WTC11 (cell line): Measurements from ENCODE around the gene BUD23. TPM values are rescaled to one million over a fixed set of nuclear protein-coding genes. Genes with fewer than 3 reads are reported as not detected.

Experiments used
- ATAC-seq: fragments of 200-7000 bp; cut with Tn5 transposase; 2 replicates; pipeline ENCODE4 v1.10.0; 2021; ENCODE audit warnings: mild to moderate bottlenecking, moderate library complexity
- CTCF ChIA-PET: fragments of 300-600 bp; sonication (Branson Sonifier 250); formaldehyde crosslinking; loops from one replicate; lab custom pipeline; 2021; ENCODE audit warnings: antibody characterized with exemption; lab: Charles Lee
- POLR2A ChIA-PET: fragments of 350-600 bp; sonication (Branson Sonifier 250); formaldehyde crosslinking; loops from one replicate; lab custom pipeline; 2021; ENCODE audit warnings: antibody characterized with exemption; lab: Charles Lee
- DNase-seq: peaks from one replicate; pipeline ENCODE4 v3.0.0; 2021; ENCODE audit warnings: low spot score
- H3K27ac Mint-ChIP-seq: 2 replicates; pipeline ENCODE4 v1.8.0; 2021; ENCODE audit warnings: mixed read lengths
- H3K27me3 Mint-ChIP-seq: 2 replicates; pipeline ENCODE4 v1.8.0; 2021; ENCODE audit warnings: low read depth, mild to moderate bottlenecking, moderate library complexity, mixed read lengths
- H3K36me3 Mint-ChIP-seq: 2 replicates; pipeline ENCODE4 v1.8.0; 2021; ENCODE audit warnings: mixed read lengths
- H3K4me1 Mint-ChIP-seq: 2 replicates; pipeline ENCODE4 v1.8.0; 2022; ENCODE audit warnings: mixed read lengths
- H3K4me3 Mint-ChIP-seq: 2 replicates; pipeline ENCODE4 v1.8.0; 2021; ENCODE audit warnings: mild to moderate bottlenecking, moderate library complexity, mixed read lengths
- H3K9me3 Mint-ChIP-seq: 2 replicates; pipeline ENCODE4 v1.8.0; 2021; ENCODE audit warnings: mixed read lengths
- AFF4 ChIP-seq: sonication (generic); formaldehyde crosslinking; IDR thresholded peaks from 2 replicates; pipeline ENCODE4 v1.8.1; 2023; ENCODE audit warnings: mild to moderate bottlenecking, missing genetic modification reagents, borderline replicate concordance
- CDX4 ChIP-seq: fragments of 250-450 bp; sonication (Bioruptor Pico); IDR thresholded peaks from 2 replicates; pipeline ENCODE4 v1.9.0; 2021; ENCODE audit warnings: moderate library complexity, mild to moderate bottlenecking, inconsistent platforms, borderline replicate concordance
- EMX1 ChIP-seq: fragments of 250-450 bp; sonication (Bioruptor Pico); IDR thresholded peaks from 2 replicates; pipeline ENCODE4 v1.8.0; 2021; ENCODE audit warnings: mild to moderate bottlenecking
- ETV6 ChIP-seq: sonication (generic); formaldehyde crosslinking; IDR thresholded peaks from 2 replicates; pipeline ENCODE4 v1.8.1; 2022; ENCODE audit warnings: mild to moderate bottlenecking, missing genetic modification reagents
- FOXP4 ChIP-seq: sonication (generic); formaldehyde crosslinking; IDR thresholded peaks from 2 replicates; pipeline ENCODE4 v1.8.0; 2022; ENCODE audit warnings: mild to moderate bottlenecking, missing genetic modification reagents
- HMGA2 ChIP-seq: fragments of 250-450 bp; sonication (Bioruptor Pico); IDR thresholded peaks from 2 replicates; pipeline ENCODE4 v1.4.0; 2021; ENCODE audit warnings: mild to moderate bottlenecking, moderate library complexity
- NFATC4 ChIP-seq: fragments of 250-450 bp; sonication (Bioruptor Pico); IDR thresholded peaks from 2 replicates; pipeline ENCODE4 v1.9.0; 2021; ENCODE audit warnings: mild to moderate bottlenecking
- NFE2L1 ChIP-seq: sonication (generic); formaldehyde crosslinking; IDR thresholded peaks from 2 replicates; pipeline ENCODE4 v1.8.1; 2023; ENCODE audit warnings: missing genetic modification reagents
- PRDM15 ChIP-seq: sonication (generic); formaldehyde crosslinking; IDR thresholded peaks from 2 replicates; pipeline ENCODE4 v1.8.0; 2022; ENCODE audit warnings: missing genetic modification reagents
- ZNF138 ChIP-seq: sonication (generic); formaldehyde crosslinking; conservative IDR thresholded peaks from 2 replicates; pipeline ENCODE4 v1.8.1; 2022; ENCODE audit warnings: mild to moderate bottlenecking, moderate library complexity, missing genetic modification reagents
- ZNF219 ChIP-seq: sonication (generic); formaldehyde crosslinking; IDR thresholded peaks from 2 replicates; pipeline ENCODE4 v1.8.0; 2023; ENCODE audit warnings: missing genetic modification reagents, mild to moderate bottlenecking, borderline replicate concordance
- ZNF317 ChIP-seq: sonication (generic); formaldehyde crosslinking; IDR thresholded peaks from 2 replicates; pipeline ENCODE4 v1.8.1; 2023; ENCODE audit warnings: low read depth, mild to moderate bottlenecking, moderate library complexity, missing genetic modification reagents, borderline replicate concordance
- ZNF396 ChIP-seq: fragments of 250-450 bp; sonication (Bioruptor Pico); IDR thresholded peaks from 2 replicates; pipeline ENCODE4 v1.8.0; 2021; ENCODE audit warnings: mild to moderate bottlenecking, moderate library complexity, borderline replicate concordance
- ZNF671 ChIP-seq: fragments of 250-450 bp; sonication (Bioruptor Pico); IDR thresholded peaks from 2 replicates; pipeline ENCODE4 v1.8.0; 2021; ENCODE audit warnings: mild to moderate bottlenecking
- microRNA-seq: library from miRNA; unstranded; fragments of <30 nt; microRNA quantifications from one replicate; pipeline ENCODE4 v1.2.0, GENCODE V29; 2022; ENCODE audit warnings: borderline number of aligned reads
- total RNA-seq: library from RNA; stranded (reverse); gene quantifications from 3 replicates; pipeline ENCODE4 v1.2.3, GENCODE V29; 2021
- TF ChIP-seq, protein P1 (sequence below): sonication (generic); formaldehyde crosslinking; IDR thresholded peaks from 2 replicates; pipeline ENCODE4 v1.8.0; 2023; ENCODE audit warnings: missing genetic modification reagents
- TF ChIP-seq, protein P2 (sequence below): sonication (generic); formaldehyde crosslinking; IDR thresholded peaks from 2 replicates; pipeline ENCODE4 v1.8.0; 2023; ENCODE audit warnings: mild to moderate bottlenecking, missing genetic modification reagents

The BUD23 gene
- total RNA-seq, 1 experiment from 2014 or later, result 91.9 TPM

DNA sequence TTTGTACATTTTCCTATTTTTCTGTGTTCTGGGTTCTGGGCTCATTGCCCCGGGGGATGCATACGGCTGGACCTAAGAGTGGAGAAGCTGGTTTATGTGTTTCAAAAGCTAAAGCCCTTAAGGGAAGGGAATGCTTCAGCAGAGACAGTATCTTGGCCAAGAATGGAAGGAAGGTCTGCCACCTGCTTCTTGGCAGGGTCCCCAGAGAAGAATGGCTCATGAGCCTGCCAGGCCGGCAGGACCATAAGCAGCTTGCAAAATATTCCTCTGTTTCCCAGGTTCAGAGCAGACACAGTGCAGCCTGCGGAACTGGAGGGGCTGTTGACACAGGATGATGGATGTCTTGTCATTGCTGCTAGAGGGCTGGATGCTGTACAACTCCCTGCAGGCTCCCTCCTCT is 63.0 kb downstream of the BUD23 start:
- ChIA-PET CTCF (no interaction called here), POLR2A (no interaction called here)
- Mint-ChIP-seq H3K4me1 (peaks cover 31% of the 10 kb centered on the region), H3K9me3 (peaks cover 3% of the 10 kb centered on the region; the same call in 1 of the 2 replicates), H3K27ac (peak overlapping the region; percentile 42; the same call in 1 of the 2 replicates), H3K27me3 (peaks cover 14% of the 10 kb centered on the region), H3K4me3 (no peak overlapping the region), H3K36me3 (no peaks in the 10 kb centered on the region)
- no peak for TF ChIP-seq ZNF396 (CRISPR knock-in tag)
- TF ChIP-seq ETV6 (CRISPR knock-in tag), result no peak
- TF ChIP-seq, protein P1, sequence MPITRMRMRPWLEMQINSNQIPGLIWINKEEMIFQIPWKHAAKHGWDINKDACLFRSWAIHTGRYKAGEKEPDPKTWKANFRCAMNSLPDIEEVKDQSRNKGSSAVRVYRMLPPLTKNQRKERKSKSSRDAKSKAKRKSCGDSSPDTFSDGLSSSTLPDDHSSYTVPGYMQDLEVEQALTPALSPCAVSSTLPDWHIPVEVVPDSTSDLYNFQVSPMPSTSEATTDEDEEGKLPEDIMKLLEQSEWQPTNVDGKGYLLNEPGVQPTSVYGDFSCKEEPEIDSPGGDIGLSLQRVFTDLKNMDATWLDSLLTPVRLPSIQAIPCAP (CRISPR knock-in tag), result no peak
- no peak for TF ChIP-seq FOXP4 (CRISPR knock-in tag)
- TF ChIP-seq ZNF138 (CRISPR knock-in tag), result no peak
- no peak for TF ChIP-seq ZNF671 (CRISPR knock-in tag)
- TF ChIP-seq PRDM15 (CRISPR knock-in tag), result no peak
- TF ChIP-seq ZNF219, result no peak
- TF ChIP-seq EMX1 (CRISPR knock-in tag), result no peak
- no peak for TF ChIP-seq NFATC4 (CRISPR knock-in tag)
- no peak for TF ChIP-seq ZNF317 (CRISPR knock-in tag)
- TF ChIP-seq NFE2L1 (CRISPR knock-in tag), result no peak
- no peak for TF ChIP-seq AFF4
- TF ChIP-seq, protein P2, sequence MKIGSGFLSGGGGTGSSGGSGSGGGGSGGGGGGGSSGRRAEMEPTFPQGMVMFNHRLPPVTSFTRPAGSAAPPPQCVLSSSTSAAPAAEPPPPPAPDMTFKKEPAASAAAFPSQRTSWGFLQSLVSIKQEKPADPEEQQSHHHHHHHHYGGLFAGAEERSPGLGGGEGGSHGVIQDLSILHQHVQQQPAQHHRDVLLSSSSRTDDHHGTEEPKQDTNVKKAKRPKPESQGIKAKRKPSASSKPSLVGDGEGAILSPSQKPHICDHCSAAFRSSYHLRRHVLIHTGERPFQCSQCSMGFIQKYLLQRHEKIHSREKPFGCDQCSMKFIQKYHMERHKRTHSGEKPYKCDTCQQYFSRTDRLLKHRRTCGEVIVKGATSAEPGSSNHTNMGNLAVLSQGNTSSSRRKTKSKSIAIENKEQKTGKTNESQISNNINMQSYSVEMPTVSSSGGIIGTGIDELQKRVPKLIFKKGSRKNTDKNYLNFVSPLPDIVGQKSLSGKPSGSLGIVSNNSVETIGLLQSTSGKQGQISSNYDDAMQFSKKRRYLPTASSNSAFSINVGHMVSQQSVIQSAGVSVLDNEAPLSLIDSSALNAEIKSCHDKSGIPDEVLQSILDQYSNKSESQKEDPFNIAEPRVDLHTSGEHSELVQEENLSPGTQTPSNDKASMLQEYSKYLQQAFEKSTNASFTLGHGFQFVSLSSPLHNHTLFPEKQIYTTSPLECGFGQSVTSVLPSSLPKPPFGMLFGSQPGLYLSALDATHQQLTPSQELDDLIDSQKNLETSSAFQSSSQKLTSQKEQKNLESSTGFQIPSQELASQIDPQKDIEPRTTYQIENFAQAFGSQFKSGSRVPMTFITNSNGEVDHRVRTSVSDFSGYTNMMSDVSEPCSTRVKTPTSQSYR (CRISPR knock-in tag), result no peak
- no peak for TF ChIP-seq CDX4 (CRISPR knock-in tag)
- TF ChIP-seq HMGA2, result no peak
- DNase-seq (no peak), ATAC-seq (no peak)

Small RNA genes within 50 kb of the gene (microRNA-seq; reads per million reads assigned to microRNA genes)
- gene MIR4284, result not detected

Other genes starting within 250 kb of the BUD23 start
- gene FZD9, start 249.8 kb upstream of the BUD23 start, total RNA-seq, result 4.0 to 5.2 TPM (median 4.5 TPM) in 3 replicates
- gene BAZ1B, start 161.3 kb upstream of the BUD23 start, total RNA-seq, result 64.9 to 66.5 TPM (median 66.3 TPM) in 3 replicates
- gene BCL7B, start 125.9 kb upstream of the BUD23 start, total RNA-seq, result 26.0 to 28.5 TPM (median 27.7 TPM) in 3 replicates
- gene TBL2, start 105.0 kb upstream of the BUD23 start, total RNA-seq, result 28.6 to 32.3 TPM (median 29.0 TPM) in 3 replicates
- 20.4 to 26.6 TPM (median 23.8 TPM) in 3 replicates for gene MLXIPL, start 59.1 kb upstream of the BUD23 start, total RNA-seq
- 5.7 to 7.5 TPM (median 5.8 TPM) in 3 replicates for gene VPS37D, start 15.8 kb upstream of the BUD23 start, total RNA-seq
- 6.8 to 7.1 TPM (median 6.8 TPM) in 3 replicates for gene DNAJC30, start 144 bp upstream of the BUD23 start, total RNA-seq
- gene STX1A, start 36.1 kb downstream of the BUD23 start, total RNA-seq, result 17.7 to 20.4 TPM (median 18.5 TPM) in 3 replicates
- 23.8 to 27.6 TPM (median 26.5 TPM) in 3 replicates for gene ABHD11, start 55.2 kb downstream of the BUD23 start, total RNA-seq
- gene CLDN3, start 86.7 kb downstream of the BUD23 start, total RNA-seq, result 20.7 to 35.1 TPM (median 34.8 TPM) in 3 replicates
- 32.0 to 54.3 TPM (median 52.5 TPM) in 3 replicates for gene CLDN4, start 147.4 kb downstream of the BUD23 start, total RNA-seq
- 4.3 to 7.7 TPM (median 6.6 TPM) in 3 replicates for gene METTL27, start 158.9 kb downstream of the BUD23 start, total RNA-seq
- gene TMEM270, start 177.6 kb downstream of the BUD23 start, total RNA-seq, result 0.28 TPM in 1 of 3 replicates, not detected in the others